ENCODE results near the gene SH3RF1. TPM values are rescaled to one million over a fixed set of nuclear protein-coding genes. Genes with fewer than 3 reads are reported as not detected.

SH3RF1 gene
- total and polyA plus RNA-seq, 10 of the 15 experiments (the other 5 are each of a cell fraction or from before 2014, with no cell fraction given), result 4.5 to 22.5 (median 10.4) TPM

GRCh38 chr4:169253904-169254303, 16.9 kb downstream of the SH3RF1 start (continued):
- TF ChIP-seq PRDM15 (CRISPR knock-in tag; IDR thresholded peaks at IDR 0.05), result no peak
- TF ChIP-seq CHD2 (IDR thresholded peaks at IDR 0.05; ENCODE audit: borderline replicate concordance, low read depth, low read length), result no peak
- no peak for TF ChIP-seq SMC3 (IDR thresholded peaks at IDR 0.05; ENCODE audit: borderline replicate concordance, low read length)
- no peak for TF ChIP-seq TARDBP (IDR thresholded peaks at IDR 0.05; ENCODE audit: borderline replicate concordance)
- no peak for TF ChIP-seq DPF2 (IDR thresholded peaks at IDR 0.05)
- no peak for TF ChIP-seq IKZF1 (conservative IDR thresholded peaks at IDR 0.05)
- TF ChIP-seq KDM1A (IDR thresholded peaks at IDR 0.05; ENCODE audit: borderline replicate concordance), result no peak

- Histone ChIP-seq H3K4me2 (ENCODE audit: control insufficient read depth, insufficient read depth) (no peak overlapping the region), H3K9ac (ENCODE audit: control insufficient read depth, insufficient read depth, low read length) (no peak overlapping the region), H2AFZ (ENCODE audit: control insufficient read depth, low read depth, low read length) (no peak overlapping the region), H4K20me1 (ENCODE audit: control insufficient read depth, insufficient read depth) (no peaks in the 10 kb centered on the region; the same call in none of the 2 replicates), H3K36me3 (ENCODE audit: control insufficient read depth in 2 of 2, insufficient read depth in 2 of 2, low read length in 1 of 2) (no peaks in the 10 kb centered on the region; a peak in 1 of 4 replicates), H3K9me3 (replicated peaks; ENCODE audit: control insufficient read depth, insufficient read depth, low read length) (peaks cover 2% of the 10 kb centered on the region; the same call in 1 of the 3 replicates), H3K4me1 (ENCODE audit: control insufficient read depth, insufficient read depth, low read length) (no peaks in the 10 kb centered on the region), H3K79me2 (ENCODE audit: control insufficient read depth, insufficient read depth, low read length) (peaks cover 75% of the 10 kb centered on the region), H3K27me3 (replicated peaks in 1 of 2; ENCODE audit: control insufficient read depth in 2 of 2, insufficient read depth in 2 of 2, low read length in 1 of 2) (no peaks in the 10 kb centered on the region), H3K27ac (ENCODE audit: control insufficient read depth, insufficient read depth) (no peak overlapping the region), H3K4me3 (no peak overlapping the region)
- DNase-seq (ENCODE audit: low read depth, low spot score) (no peak), ATAC-seq (no peak), FAIRE-seq (no peak)
- BruUV-seq (replicated peaks), result no TSS peak
- ChIA-PET POLR2A (interaction anchor here (0.5 to 1.1 kb wide), 2 partner anchors 15 to 37 kb away, joined by 3 to 4 read pairs; no protein-coding TSS in a partner anchor), CTCF (interaction anchor here (0.6 to 3.8 kb wide), 4 partner anchors 8 to 20 kb away, joined by 3 to 13 read pairs (median 4); no protein-coding TSS in a partner anchor), SMC1A (ENCODE audit: uncharacterized antibody, unreplicated experiment) (interaction anchor here (0.7 to 10.8 kb wide), 14 partner anchors 7 to 243 kb away, joined by 3 to 102 read pairs (median 4); partner anchors contain the start of genes CBR4 and SH3RF1), RAD21 (ENCODE audit: unreplicated experiment) (interaction anchor here (0.6 to 8.6 kb wide), 2 partner anchors 15 to 38 kb away, joined by 3 to 64 read pairs; no protein-coding TSS in a partner anchor)
- intact Hi-C loops (cut with micrococcal nuclease; ENCODE audit: unreplicated experiment) (no loop called here), in situ Hi-C loops (cut with MboI) (no loop called here)
- WGBS (ENCODE audit: insufficient coverage, insufficient replicate concordance, low lambda C conversion rate, missing lambda C conversion rate), result 92% methylated on average over 2 of the region's 2 CpGs
- TF ChIP-seq EZH2 (IDR thresholded peaks at IDR 0.05; ENCODE audit: borderline replicate concordance, control insufficient read depth, low read depth, low read length), result no peak
- TF ChIP-seq NKRF (conservative IDR thresholded peaks at IDR 0.05), result no peak
- no peak for TF ChIP-seq TARDBP (IDR thresholded peaks at IDR 0.05; ENCODE audit: borderline replicate concordance)
- TF ChIP-seq USF2 (IDR thresholded peaks at IDR 0.05; ENCODE audit: borderline replicate concordance, low read depth, low read length), result no peak
- TF ChIP-seq SMAD5 (IDR thresholded peaks at IDR 0.05; ENCODE audit: low read depth), result no peak
- TF ChIP-seq NFIC (IDR thresholded peaks at IDR 0.05; ENCODE audit: low read depth, low read length), result no peak
Measured at GRCh38 chr4:169253113-169253671, 17.6 kb downstream of the SH3RF1 start.

All from GM12878 (cell line).